ENCODE results near the gene LINGO3. TPM values are rescaled to one million over a fixed set of nuclear protein-coding genes. Genes with fewer than 3 reads are reported as not detected.

The LINGO3 gene
- total and polyA plus RNA-seq, 5 experiments from 2014 or later = 1.1 to 9.2 (median 2.7) TPM

GRCh38 chr19:2321565-2322283 is 13.8 kb upstream of the LINGO3 start:
- Mint-ChIP-seq H3K4me1 (peaks cover 6 to 35% (median 18%) of the 10 kb centered on the region in 4 donors), H3K27me3 (peaks cover 0 to 3% (median 0%) of the 10 kb centered on the region in 5 donors), H3K27ac (no peak overlapping the region), H3K36me3 (peaks cover 0 to 37% (median 7%) of the 10 kb centered on the region in 3 donors), H3K4me3 (no peak overlapping the region), H3K9me3 (no peaks in the 10 kb centered on the region)
- ATAC-seq (no peak), DNase-seq (no peak)
- POLR2A ChIA-PET = interaction anchor here (1.0 to 1.7 kb wide), 2 partner anchors 10 to 27 kb away, joined by 3 to 4 read pairs; no protein-coding TSS in a partner anchor

- H3K4me3 Mint-ChIP-seq = no peak overlapping the region
- H3K9me3 Mint-ChIP-seq = peaks cover 0 to 4% (median 0%) of the 10 kb centered on the region in 9 donors
- H3K36me3 Mint-ChIP-seq = peaks cover 0 to 33% (median 4%) of the 10 kb centered on the region in 3 donors
- peaks cover 4 to 29% (median 12%) of the 10 kb centered on the region in 4 donors for H3K4me1 Mint-ChIP-seq
- peaks cover 0 to 3% (median 0%) of the 10 kb centered on the region in 5 donors for H3K27me3 Mint-ChIP-seq
- DNase-seq = no peak
- ATAC-seq = no peak
- H3K27ac Mint-ChIP-seq = peak overlapping the region in 1 of 10 donors; percentile 15
- POLR2A ChIA-PET = interaction anchor here (1.0 to 1.7 kb wide), 2 partner anchors 11 to 27 kb away, joined by 3 to 4 read pairs; no protein-coding TSS in a partner anchor
These were observed 13.0 kb upstream of the LINGO3 start for GRCh38 chr19:2320939-2321338.

DNA sequence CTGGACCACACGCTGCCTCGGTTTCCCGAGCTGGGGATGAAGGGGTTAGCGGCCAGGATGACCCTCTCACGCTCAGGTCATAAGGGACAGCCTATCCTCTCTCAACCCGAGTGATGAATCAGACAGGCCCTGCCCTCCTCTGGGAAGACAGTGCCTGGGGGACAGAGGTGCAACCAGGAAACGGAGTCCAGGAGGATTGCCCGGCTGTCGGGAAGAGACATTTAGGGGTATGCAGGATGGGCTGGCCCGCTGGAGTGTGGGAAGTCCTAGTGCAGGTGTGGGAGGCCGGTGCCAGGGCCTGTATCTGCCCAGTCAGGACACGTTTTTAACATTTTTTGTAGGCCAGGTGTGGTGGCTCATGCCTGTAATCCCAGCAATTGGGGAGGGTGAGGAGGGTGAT is 12.1 kb upstream of the LINGO3 start:
- Mint-ChIP-seq H3K27me3 (peaks cover under 1 to 4% (median 1%) of the 10 kb centered on the region in 5 donors), H3K36me3 (peaks cover 3 to 29% (median 8%) of the 10 kb centered on the region in 3 donors), H3K27ac (no peak overlapping the region), H3K4me1 (peaks cover 0 to 29% (median 3%) of the 10 kb centered on the region in 4 donors), H3K9me3 (peaks cover under 1 to 12% (median 4%) of the 10 kb centered on the region in 9 donors), H3K4me3 (no peak overlapping the region)
- POLR2A ChIA-PET = interaction anchor here (0.6 kb wide), 1 partner anchor 91 kb away, joined by 3 read pairs; no protein-coding TSS in a partner anchor
- ATAC-seq = no peak
- DNase-seq = no peak

DNA sequence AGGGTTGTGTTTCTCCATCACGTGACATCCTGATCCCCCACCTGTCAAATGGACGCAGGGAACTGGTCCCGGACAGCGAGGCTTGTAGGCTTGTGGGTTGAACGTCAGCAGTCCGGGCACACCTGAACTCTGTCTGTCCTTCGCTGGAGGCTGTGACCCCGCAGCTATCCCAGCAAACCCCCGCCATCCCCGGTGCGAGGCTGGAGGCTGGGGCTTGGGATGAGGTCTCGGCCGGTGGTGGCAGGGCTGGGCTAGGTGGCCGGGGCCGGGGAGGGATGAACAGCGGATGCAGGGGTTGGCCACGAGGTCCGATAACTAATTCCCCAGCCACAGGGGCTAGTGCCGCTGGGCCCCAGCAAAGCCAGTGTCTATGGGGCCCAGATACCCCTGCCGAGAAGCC is 11.6 kb upstream of the LINGO3 start:
- H3K27me3 Mint-ChIP-seq = peaks cover 3 to 9% (median 6%) of the 10 kb centered on the region in 5 donors
- H3K9me3 Mint-ChIP-seq = peaks cover 4 to 17% (median 8%) of the 10 kb centered on the region in 9 donors
- DNase-seq (no peak), ATAC-seq (no peak)
- no peak overlapping the region for H3K27ac Mint-ChIP-seq
- H3K4me3 Mint-ChIP-seq = no peak overlapping the region
- peaks cover 8 to 29% (median 11%) of the 10 kb centered on the region in 3 donors for H3K36me3 Mint-ChIP-seq
- POLR2A ChIA-PET = interaction anchor here (0.6 to 1.7 kb wide), 4 partner anchors 8 to 91 kb away, joined by 3 to 6 read pairs (median 4); partner anchors contain the start of genes LSM7 and SPPL2B
- H3K4me1 Mint-ChIP-seq = peaks cover 0 to 28% (median under 1%) of the 10 kb centered on the region in 4 donors

GRCh38 chr19:2318923-2319322 is 11.0 kb upstream of the LINGO3 start:
- peaks cover 8 to 24% (median 8%) of the 10 kb centered on the region in 3 donors for H3K36me3 Mint-ChIP-seq
- DNase-seq (no peak), ATAC-seq (no peak)
- H3K27ac Mint-ChIP-seq = peak overlapping the region in 2 of 10 donors; percentile 14 to 62
- peaks cover 4 to 22% (median 9%) of the 10 kb centered on the region in 9 donors for H3K9me3 Mint-ChIP-seq
- peaks cover 0 to 23% (median 0%) of the 10 kb centered on the region in 4 donors for H3K4me1 Mint-ChIP-seq
- H3K27me3 Mint-ChIP-seq = peaks cover 3 to 12% (median 10%) of the 10 kb centered on the region in 5 donors
- POLR2A ChIA-PET = interaction anchor here (0.6 to 1.7 kb wide), 4 partner anchors 9 to 214 kb away, joined by 3 to 6 read pairs (median 4); partner anchors contain the start of genes LSM7 and SPPL2B
- H3K4me3 Mint-ChIP-seq = no peak overlapping the region

- Mint-ChIP-seq H3K4me1 (peaks cover 2 to 23% (median 4%) of the 10 kb centered on the region in 4 donors), H3K36me3 (peaks cover 8 to 13% (median 8%) of the 10 kb centered on the region in 3 donors), H3K27ac (peak overlapping the region in 1 of 10 donors; percentile 40), H3K27me3 (peaks cover 7 to 20% (median 18%) of the 10 kb centered on the region in 5 donors), H3K9me3 (peaks cover 4 to 27% (median 9%) of the 10 kb centered on the region in 9 donors), H3K4me3 (no peak overlapping the region)
- ATAC-seq = no peak
- POLR2A ChIA-PET = interaction anchor here (0.8 kb wide), 1 partner anchor 16 kb away, joined by 4 read pairs; no protein-coding TSS in a partner anchor
- no peak for DNase-seq
These were observed 9.8 kb upstream of the LINGO3 start for GRCh38 chr19:2317756-2318155.

DNA sequence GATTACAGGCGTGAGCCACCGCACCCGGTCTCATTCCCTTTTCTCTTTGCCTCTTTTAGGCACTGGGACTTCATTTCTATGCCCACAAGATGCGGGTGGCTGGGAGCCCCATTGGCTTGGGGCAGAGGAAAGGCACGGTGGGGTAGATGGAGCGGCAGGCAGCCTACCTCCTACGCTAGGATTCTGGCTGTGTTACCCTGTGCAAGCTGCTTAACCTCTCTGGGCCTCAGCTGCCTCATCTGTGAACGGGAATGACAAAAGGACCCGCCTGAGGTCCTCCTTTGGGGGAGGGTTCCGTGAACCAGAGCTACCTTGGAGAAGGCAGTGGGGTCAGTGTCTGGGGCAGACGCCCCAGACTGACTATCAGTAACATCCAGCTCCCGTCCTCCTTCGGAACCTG is 9.3 kb upstream of the LINGO3 start:
- Mint-ChIP-seq H3K4me3 (no peak overlapping the region), H3K36me3 (peaks cover 8 to 9% (median 8%) of the 10 kb centered on the region in 3 donors), H3K4me1 (peaks cover 2 to 23% (median 4%) of the 10 kb centered on the region in 4 donors), H3K27ac (peak overlapping the region in 1 of 10 donors; percentile 40), H3K27me3 (peaks cover 7 to 23% (median 18%) of the 10 kb centered on the region in 5 donors), H3K9me3 (peaks cover 4 to 27% (median 9%) of the 10 kb centered on the region in 9 donors)
- POLR2A ChIA-PET = interaction anchor here (0.7 to 2.4 kb wide), 3 partner anchors 15 to 28 kb away, joined by 3 to 9 read pairs (median 4); no protein-coding TSS in a partner anchor
- ATAC-seq (no peak), DNase-seq (no peak)

- peak; percentile 36 to 54 for ATAC-seq
- H3K27ac Mint-ChIP-seq = peak overlapping the region in 2 of 10 donors; percentile 6 to 18
These were observed 7.9 kb upstream of the LINGO3 start for GRCh38 chr19:2315818-2316353.

GRCh38 chr19:2315121-2315817 is 7.3 kb upstream of the LINGO3 start:
- ATAC-seq (no peak), DNase-seq (no peak)
- Mint-ChIP-seq H3K4me3 (no peak overlapping the region), H3K4me1 (peaks cover 2 to 23% (median 4%) of the 10 kb centered on the region in 4 donors), H3K36me3 (peaks cover 6 to 8% (median 8%) of the 10 kb centered on the region in 3 donors), H3K27me3 (peaks cover 7 to 34% (median 18%) of the 10 kb centered on the region in 5 donors), H3K9me3 (peaks cover 4 to 27% (median 9%) of the 10 kb centered on the region in 9 donors), H3K27ac (peak overlapping the region in 1 of 10 donors; percentile 6)
- POLR2A ChIA-PET = interaction anchor here (0.7 to 3.4 kb wide), 9 partner anchors 7 to 161 kb away, joined by 3 to 12 read pairs (median 4); partner anchors contain the start of genes LSM7, PEAK3, PLEKHJ1 and SPPL2B

More at GRCh38 chr19:2315818-2316353, 7.9 kb upstream of the LINGO3 start:
- Mint-ChIP-seq H3K9me3 (peaks cover 4 to 27% (median 9%) of the 10 kb centered on the region in 9 donors), H3K4me3 (no peak overlapping the region), H3K27me3 (peaks cover 7 to 28% (median 18%) of the 10 kb centered on the region in 5 donors), H3K36me3 (peaks cover 6 to 8% (median 8%) of the 10 kb centered on the region in 3 donors), H3K4me1 (peaks cover 2 to 23% (median 4%) of the 10 kb centered on the region in 4 donors)
- POLR2A ChIA-PET = interaction anchor here (1.0 to 3.4 kb wide), 9 partner anchors 13 to 161 kb away, joined by 3 to 12 read pairs (median 4); partner anchors contain the start of genes LSM7, PEAK3, PLEKHJ1 and SPPL2B
- no peak for DNase-seq

GRCh38 chr19:2312820-2313501 is 5.0 kb upstream of the LINGO3 start:
- Mint-ChIP-seq H3K27me3 (peaks cover 11 to 54% (median 25%) of the 10 kb centered on the region in 5 donors), H3K36me3 (peaks cover 8 to 11% (median 9%) of the 10 kb centered on the region in 3 donors), H3K4me1 (peaks cover 4 to 20% (median 13%) of the 10 kb centered on the region in 4 donors), H3K27ac (peak overlapping the region in 1 of 10 donors; percentile 38), H3K9me3 (peaks cover 4 to 27% (median 9%) of the 10 kb centered on the region in 9 donors), H3K4me3 (no peak overlapping the region)
- DNase-seq (no peak), ATAC-seq (peak; percentile 12 to 48)
- POLR2A ChIA-PET = interaction anchor here (1.1 kb wide), 1 partner anchor 15 kb away, joined by 3 read pairs; the partner anchor contains the start of gene LSM7

- no peak for ATAC-seq
- H3K4me1 Mint-ChIP-seq = peaks cover 4 to 23% (median 14%) of the 10 kb centered on the region in 4 donors
- no peak overlapping the region for H3K4me3 Mint-ChIP-seq
- peaks cover 13 to 63% (median 29%) of the 10 kb centered on the region in 5 donors for H3K27me3 Mint-ChIP-seq
- DNase-seq = no peak
- H3K9me3 Mint-ChIP-seq = peaks cover 4 to 25% (median 9%) of the 10 kb centered on the region in 9 donors
- peaks cover 8 to 11% (median 9%) of the 10 kb centered on the region in 3 donors for H3K36me3 Mint-ChIP-seq
- POLR2A ChIA-PET = interaction anchor here (0.8 to 1.7 kb wide), 2 partner anchors 9 to 15 kb away, joined by 4 read pairs; no protein-coding TSS in a partner anchor
- no peak overlapping the region for H3K27ac Mint-ChIP-seq
These were observed 3.1 kb upstream of the LINGO3 start for GRCh38 chr19:2311093-2311492.
